ENCODE measurements around the gene RAET1G.

DNA sequence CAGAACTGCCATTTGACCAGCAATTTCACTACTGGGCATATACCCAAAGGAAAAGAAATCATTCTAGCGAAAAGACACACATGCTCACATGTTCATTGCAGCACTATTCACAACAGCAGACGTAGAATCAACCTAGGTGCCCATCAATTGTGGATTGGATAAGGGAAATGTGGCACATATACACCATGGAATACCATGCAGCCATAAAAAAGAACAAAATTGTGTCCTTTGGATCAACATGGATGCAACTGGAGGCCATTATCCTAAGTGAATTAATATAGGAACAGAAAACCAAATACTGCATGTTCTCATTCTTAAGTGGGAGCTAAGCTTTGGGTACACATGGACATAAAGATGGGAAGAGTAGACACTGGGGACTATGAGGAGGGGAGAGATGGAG is 41.1 kb downstream of the RAET1G start:
- TF ChIP-seq CTCF (IDR thresholded peaks at IDR 0.05 in 4 of 5, conservative IDR thresholded peaks at IDR 0.05 in 1 of 5) (no peak), POLR2A (IDR thresholded peaks at IDR 0.05) (no peak)

All from gastrocnemius medialis (tissue), 4 donors.